Sigmoid colon (tissue), 4 donors: Measurements from ENCODE around the gene RBBP9.
"Not testable (repeated sequence)": the region's sequence is repeated elsewhere in the genome, so short reads cannot be mapped to it uniquely, and the experiment has no call there.

Source experiments
- CTCF ChIP-seq, 4 experiments: fragments of 450-650 bp in 3 of 4; fragments of 200-600 bp in 1 of 4; IDR thresholded peaks; one replicate each; pipeline ENCODE4 v1.5.1; 2016 to 2019; ENCODE audit warnings: antibody characterized with exemption in 4 of 4, mild to moderate bottlenecking in 3 of 4, moderate library complexity in 2 of 4
- POLR2A ChIP-seq, 2 donors: fragments of 450-650 bp; IDR thresholded peaks; one replicate each; pipeline ENCODE4 v1.6.1; 2016; ENCODE audit warnings: antibody characterized with exemption in 2 of 2, mild to moderate bottlenecking in 2 of 2, moderate library complexity in 2 of 2
- POLR2AphosphoS5 ChIP-seq, 4 donors: sonication (generic); formaldehyde crosslinking; IDR thresholded peaks; one replicate each; pipeline ENCODE4 v1.6.1; 2017; ENCODE audit warnings: antibody characterized with exemption in 4 of 4

GRCh38 chr20:18526761-18527160 is 29.7 kb upstream of the RBBP9 start:
- TF ChIP-seq CTCF, POLR2A, POLR2AphosphoS5 (IDR thresholded peaks at IDR 0.05): not testable (repeated sequence)
